Fibroblast of lung (primary cell): ENCODE data around the gene WDR64. TPM values are rescaled to one million over a fixed set of nuclear protein-coding genes. Genes with fewer than 3 reads are reported as not detected.

Experiments
- DNase-seq, 2 donors: peaks; one replicate each; pipeline versions ENCODE4 v3.0.0 to v3.0.0-alpha.2; 2010; ENCODE audit warnings: low read depth in 2 of 2
- H2AFZ ChIP-seq: 2 replicates; pipeline ENCODE4 v1.5.1; 2012; ENCODE audit warnings: low read length, control low read depth, inconsistent platforms
- H3K27ac ChIP-seq: 2 replicates; pipeline ENCODE4 v1.5.1; 2011; ENCODE audit warnings: low read length, control low read depth; ENCODE audit not compliant: insufficient read depth
- H3K27me3 ChIP-seq: 2 replicates; pipeline ENCODE4 v1.5.1; 2011; ENCODE audit warnings: mild to moderate bottlenecking, low read length; ENCODE audit not compliant: control insufficient read depth, insufficient read depth
- H3K36me3 ChIP-seq: 2 replicates; pipeline ENCODE4 v1.5.1; 2011; ENCODE audit warnings: low read length; ENCODE audit not compliant: control insufficient read depth, insufficient read depth
- H3K4me1 ChIP-seq: 2 replicates; pipeline ENCODE4 v1.5.1; 2011; ENCODE audit warnings: low read length; ENCODE audit not compliant: control insufficient read depth, insufficient read depth; ENCODE audit errors: extremely low read depth
- H3K4me2 ChIP-seq: 2 replicates; pipeline ENCODE4 v1.5.1; 2011; ENCODE audit warnings: low read length, control low read depth; ENCODE audit not compliant: insufficient read depth; ENCODE audit errors: extremely low read depth
- H3K4me3 ChIP-seq, 4 experiments: fragments of 200-600 bp in 1 of 4; sonication (generic) in 1 of 4; replicated peaks in 1 of 4; 2 replicates each; pipeline ENCODE4 v1.5.1; 2011 to 2016; ENCODE audit warnings: low read length in 4 of 4, low read depth in 3 of 4, mild to moderate bottlenecking in 3 of 4, control low read depth in 2 of 4, inconsistent platforms in 1 of 4, mixed read lengths in 1 of 4; ENCODE audit not compliant: insufficient read depth in 1 of 4; ENCODE audit errors: control extremely low read depth in 1 of 4
- H3K79me2 ChIP-seq: 2 replicates; pipeline ENCODE4 v1.5.1; 2012; ENCODE audit warnings: mild to moderate bottlenecking, low read length, inconsistent platforms; ENCODE audit not compliant: control insufficient read depth, insufficient read depth
- H3K9ac ChIP-seq: 2 replicates; pipeline ENCODE4 v1.5.1; 2011; ENCODE audit warnings: mild to moderate bottlenecking, low read length, control low read depth; ENCODE audit not compliant: insufficient read depth
- H3K9me3 ChIP-seq: 2 replicates; pipeline ENCODE4 v1.5.1; 2012; ENCODE audit warnings: low read depth, low read length; ENCODE audit not compliant: control insufficient read depth, insufficient read depth
- H4K20me1 ChIP-seq: 2 replicates; pipeline ENCODE4 v1.5.1; 2011; ENCODE audit warnings: low read length; ENCODE audit not compliant: control insufficient read depth, insufficient read depth; ENCODE audit errors: extremely low read depth
- CTCF ChIP-seq, 2 donors: IDR thresholded peaks in 1 of 2; conservative IDR thresholded peaks in 1 of 2; 1 replicate in 1 of 2; 2 replicates in 1 of 2; pipeline ENCODE4 v1.5.1; 2011 to 2012; ENCODE audit warnings: low read length in 2 of 2, control low read depth in 1 of 2, inconsistent platforms in 1 of 2, low read depth in 1 of 2, mild to moderate bottlenecking in 1 of 2
- EZH2 ChIP-seq: IDR thresholded peaks from 2 replicates; pipeline ENCODE4 v1.5.1; 2012; ENCODE audit warnings: low read length, control low read depth, mild to moderate bottlenecking; ENCODE audit errors: missing control alignments
- polyA plus RNA-seq, 2 donors: library from polyadenylated mRNA; depleted of rRNA in 1 of 2; stranded (reverse) in 1 of 2; unstranded in 1 of 2; fragments of >200 nt; gene quantifications; 2 replicates each; pipeline ENCODE4 v1.2.1, GENCODE V29; 2011 to 2012; ENCODE audit warnings: missing spikeins in 1 of 2
- total RNA-seq: library from RNA; depleted of rRNA; stranded (reverse); fragments of >200 nt; gene quantifications from 2 replicates; pipeline ENCODE4 v1.2.1, GENCODE V29; 2014

The WDR64 gene
- total and polyA plus RNA-seq, 2 donors (not counting 1 experiment from before 2014, with no cell fraction given): not detected

- no peak overlapping the region for H3K4me3 ChIP-seq
- TF ChIP-seq EZH2: no peak
- TF ChIP-seq CTCF (conservative IDR thresholded peaks at IDR 0.05 in 1 of 2, IDR thresholded peaks at IDR 0.05 in 1 of 2; ENCODE audit: low read depth in 1 of 2, low read length in 2 of 2): no peak
- no peaks in the 10 kb centered on the region for H3K79me2 ChIP-seq
Observed at GRCh38 chr1:241779897-241780296, 127.8 kb downstream of the WDR64 start.

GRCh38 chr1:241782396-241782795 lies 130.3 kb downstream of the WDR64 start:
- no peak overlapping the region for H2AFZ ChIP-seq
- no peaks in the 10 kb centered on the region for H3K9me3 ChIP-seq
- no peaks in the 10 kb centered on the region for H4K20me1 ChIP-seq
- no peak for TF ChIP-seq EZH2
- TF ChIP-seq CTCF (conservative IDR thresholded peaks at IDR 0.05 in 1 of 2, IDR thresholded peaks at IDR 0.05 in 1 of 2; ENCODE audit: low read depth in 1 of 2, low read length in 2 of 2): no peak
- H3K4me2 ChIP-seq: no peak overlapping the region
- no peak overlapping the region for H3K9ac ChIP-seq
- no peaks in the 10 kb centered on the region for H3K4me1 ChIP-seq
- no peaks in the 10 kb centered on the region for H3K27me3 ChIP-seq
- H3K79me2 ChIP-seq: no peaks in the 10 kb centered on the region
- DNase-seq: no peak
- H3K4me3 ChIP-seq: no peak overlapping the region
- no peak overlapping the region for H3K27ac ChIP-seq
- no peaks in the 10 kb centered on the region for H3K36me3 ChIP-seq

More at GRCh38 chr1:241779897-241780296, 127.8 kb downstream of the WDR64 start:
- Histone ChIP-seq H3K9me3 (no peaks in the 10 kb centered on the region), H2AFZ (no peak overlapping the region), H3K4me2 (no peak overlapping the region), H3K4me1 (no peaks in the 10 kb centered on the region), H4K20me1 (no peaks in the 10 kb centered on the region), H3K27ac (no peak overlapping the region), H3K27me3 (no peaks in the 10 kb centered on the region), H3K9ac (no peak overlapping the region), H3K36me3 (no peaks in the 10 kb centered on the region)
- no peak for DNase-seq

GRCh38 chr1:241787691-241788090 lies 135.6 kb downstream of the WDR64 start:
- Histone ChIP-seq H4K20me1 (no peaks in the 10 kb centered on the region), H3K4me2 (no peak overlapping the region), H3K4me3 (no peak overlapping the region), H3K27me3 (no peaks in the 10 kb centered on the region), H3K4me1 (no peaks in the 10 kb centered on the region), H3K36me3 (no peaks in the 10 kb centered on the region), H3K27ac (no peak overlapping the region), H3K79me2 (no peaks in the 10 kb centered on the region), H3K9me3 (no peaks in the 10 kb centered on the region), H2AFZ (no peak overlapping the region), H3K9ac (no peak overlapping the region)
- no peak for DNase-seq
- no peak for TF ChIP-seq CTCF (conservative IDR thresholded peaks at IDR 0.05 in 1 of 2, IDR thresholded peaks at IDR 0.05 in 1 of 2; ENCODE audit: low read depth in 1 of 2, low read length in 2 of 2)
- no peak for TF ChIP-seq EZH2
